IMR-90 (cell line): Measurements from ENCODE around the gene RMND5B.

Experiments
- POLR2A ChIP-seq: IDR thresholded peaks from 2 replicates; pipeline ENCODE4 v1.6.1; 2012; ENCODE audit warnings: mild to moderate bottlenecking, low read depth, low read length
- RCOR1 ChIP-seq: IDR thresholded peaks from 2 replicates; pipeline ENCODE4 v1.6.1; 2012; ENCODE audit warnings: mild to moderate bottlenecking, low read length, improper control_type of control experiment; ENCODE audit not compliant: insufficient replicate concordance
- SMC3 ChIP-seq: fragments of 150-350 bp; IDR thresholded peaks from 2 replicates; pipeline ENCODE4 v1.6.1; 2016; ENCODE audit warnings: low read depth, mild to moderate bottlenecking, antibody characterized with exemption, low read length, moderate library complexity
- TF ChIP-seq, protein P1 (sequence below): conservative IDR thresholded peaks from 2 replicates; pipeline ENCODE4 v1.5.1; 2012; ENCODE audit warnings: mild to moderate bottlenecking, low read depth, low read length, improper control_type of control experiment

- TF ChIP-seq SMC3: no peak
- no peak for TF ChIP-seq POLR2A
- TF ChIP-seq, protein P1, sequence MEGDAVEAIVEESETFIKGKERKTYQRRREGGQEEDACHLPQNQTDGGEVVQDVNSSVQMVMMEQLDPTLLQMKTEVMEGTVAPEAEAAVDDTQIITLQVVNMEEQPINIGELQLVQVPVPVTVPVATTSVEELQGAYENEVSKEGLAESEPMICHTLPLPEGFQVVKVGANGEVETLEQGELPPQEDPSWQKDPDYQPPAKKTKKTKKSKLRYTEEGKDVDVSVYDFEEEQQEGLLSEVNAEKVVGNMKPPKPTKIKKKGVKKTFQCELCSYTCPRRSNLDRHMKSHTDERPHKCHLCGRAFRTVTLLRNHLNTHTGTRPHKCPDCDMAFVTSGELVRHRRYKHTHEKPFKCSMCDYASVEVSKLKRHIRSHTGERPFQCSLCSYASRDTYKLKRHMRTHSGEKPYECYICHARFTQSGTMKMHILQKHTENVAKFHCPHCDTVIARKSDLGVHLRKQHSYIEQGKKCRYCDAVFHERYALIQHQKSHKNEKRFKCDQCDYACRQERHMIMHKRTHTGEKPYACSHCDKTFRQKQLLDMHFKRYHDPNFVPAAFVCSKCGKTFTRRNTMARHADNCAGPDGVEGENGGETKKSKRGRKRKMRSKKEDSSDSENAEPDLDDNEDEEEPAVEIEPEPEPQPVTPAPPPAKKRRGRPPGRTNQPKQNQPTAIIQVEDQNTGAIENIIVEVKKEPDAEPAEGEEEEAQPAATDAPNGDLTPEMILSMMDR: no peak
- no peak for TF ChIP-seq RCOR1
These were observed 12.4 kb downstream of the RMND5B start for GRCh38 chr5:178143246-178143645.
